Neural cell (in vitro differentiated cells): ENCODE measurements around the gene HIRIP3.

Experiments used
- EZH2 ChIP-seq: fragments of 200-600, 300-800 bp; shearing (Covaris generic), sonication (generic); IDR thresholded peaks from 2 replicates; pipeline ENCODE4 v1.6.1; 2014; ENCODE audit warnings: antibody characterized with exemption, low read length, borderline replicate concordance, mild to moderate bottlenecking; ENCODE audit not compliant: insufficient read depth, poor library complexity, severe bottlenecking
- TAF1 ChIP-seq: IDR thresholded peaks from 2 replicates; pipeline ENCODE4 v1.6.1; 2012; ENCODE audit warnings: low read depth
- TF ChIP-seq, protein P1 (sequence below): fragments of 450-650 bp; IDR thresholded peaks from 2 replicates; pipeline ENCODE4 v1.5.1; 2014; ENCODE audit warnings: antibody characterized with exemption, mild to moderate bottlenecking, moderate library complexity; ENCODE audit not compliant: poor library complexity, severe bottlenecking

GRCh38 chr16:30030011-30030685 is 34.7 kb upstream of the HIRIP3 start:
- TF ChIP-seq, protein P1, sequence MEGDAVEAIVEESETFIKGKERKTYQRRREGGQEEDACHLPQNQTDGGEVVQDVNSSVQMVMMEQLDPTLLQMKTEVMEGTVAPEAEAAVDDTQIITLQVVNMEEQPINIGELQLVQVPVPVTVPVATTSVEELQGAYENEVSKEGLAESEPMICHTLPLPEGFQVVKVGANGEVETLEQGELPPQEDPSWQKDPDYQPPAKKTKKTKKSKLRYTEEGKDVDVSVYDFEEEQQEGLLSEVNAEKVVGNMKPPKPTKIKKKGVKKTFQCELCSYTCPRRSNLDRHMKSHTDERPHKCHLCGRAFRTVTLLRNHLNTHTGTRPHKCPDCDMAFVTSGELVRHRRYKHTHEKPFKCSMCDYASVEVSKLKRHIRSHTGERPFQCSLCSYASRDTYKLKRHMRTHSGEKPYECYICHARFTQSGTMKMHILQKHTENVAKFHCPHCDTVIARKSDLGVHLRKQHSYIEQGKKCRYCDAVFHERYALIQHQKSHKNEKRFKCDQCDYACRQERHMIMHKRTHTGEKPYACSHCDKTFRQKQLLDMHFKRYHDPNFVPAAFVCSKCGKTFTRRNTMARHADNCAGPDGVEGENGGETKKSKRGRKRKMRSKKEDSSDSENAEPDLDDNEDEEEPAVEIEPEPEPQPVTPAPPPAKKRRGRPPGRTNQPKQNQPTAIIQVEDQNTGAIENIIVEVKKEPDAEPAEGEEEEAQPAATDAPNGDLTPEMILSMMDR = no peak
- TF ChIP-seq TAF1 (no peak), EZH2 (no peak)
